ENCODE data around the gene CTBP2. TPM values are rescaled to one million over a fixed set of nuclear protein-coding genes. Genes with fewer than 3 reads are reported as not detected.

CTBP2 gene
- total RNA-seq, 6 experiments from 2014 or later = 3.2 to 8.2 (median 5.4) TPM

DNA sequence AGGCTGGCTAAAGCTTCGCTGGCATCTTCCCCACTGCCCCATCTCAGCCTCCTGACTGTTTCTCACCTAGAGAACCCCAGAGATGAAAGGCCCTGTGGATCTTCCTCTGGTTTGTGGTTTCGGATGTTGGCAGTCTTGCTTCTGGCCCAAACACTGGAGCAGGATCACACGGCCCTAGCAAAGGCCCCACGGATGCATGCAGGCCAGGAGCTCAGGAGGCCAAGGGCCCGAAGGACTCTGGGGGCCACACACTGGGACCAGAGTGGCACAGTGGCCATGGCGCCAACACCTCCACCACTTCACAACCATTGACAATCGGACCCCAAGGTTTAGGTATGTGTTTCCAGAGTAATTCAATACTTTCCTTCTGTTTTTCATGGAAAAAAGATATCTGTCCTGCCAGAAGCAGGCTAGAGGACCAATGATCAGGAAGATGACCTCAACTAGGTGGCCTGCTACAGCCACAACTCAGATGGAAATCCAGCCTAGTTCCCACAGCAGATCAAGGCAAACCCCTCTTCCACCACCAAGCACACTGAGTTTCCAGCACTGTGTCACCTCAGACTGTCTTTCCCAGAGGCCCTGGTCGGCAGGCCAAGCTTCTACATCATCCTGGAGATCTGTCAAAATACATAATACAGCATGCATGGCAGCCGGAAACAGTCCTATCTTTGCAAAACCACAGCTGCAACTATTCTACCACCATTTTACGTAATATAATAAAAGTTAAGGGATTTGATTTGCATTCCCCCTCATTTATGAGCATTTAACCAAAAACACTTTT lies 53.0 kb downstream of the CTBP2 start:
- Histone ChIP-seq H3K27me3 (no peaks in the 10 kb centered on the region), H3K36me3 (no peaks in the 10 kb centered on the region), H3K4me1 (no peaks in the 10 kb centered on the region), H3K9me3 (no peaks in the 10 kb centered on the region), H3K4me3 (no peak overlapping the region), H3K27ac (no peak overlapping the region)
- intact Hi-C loops (cut with DNase I) = no loop called here
- DNase-seq (no peak), ATAC-seq (no peak)
- TF ChIP-seq, protein P1, sequence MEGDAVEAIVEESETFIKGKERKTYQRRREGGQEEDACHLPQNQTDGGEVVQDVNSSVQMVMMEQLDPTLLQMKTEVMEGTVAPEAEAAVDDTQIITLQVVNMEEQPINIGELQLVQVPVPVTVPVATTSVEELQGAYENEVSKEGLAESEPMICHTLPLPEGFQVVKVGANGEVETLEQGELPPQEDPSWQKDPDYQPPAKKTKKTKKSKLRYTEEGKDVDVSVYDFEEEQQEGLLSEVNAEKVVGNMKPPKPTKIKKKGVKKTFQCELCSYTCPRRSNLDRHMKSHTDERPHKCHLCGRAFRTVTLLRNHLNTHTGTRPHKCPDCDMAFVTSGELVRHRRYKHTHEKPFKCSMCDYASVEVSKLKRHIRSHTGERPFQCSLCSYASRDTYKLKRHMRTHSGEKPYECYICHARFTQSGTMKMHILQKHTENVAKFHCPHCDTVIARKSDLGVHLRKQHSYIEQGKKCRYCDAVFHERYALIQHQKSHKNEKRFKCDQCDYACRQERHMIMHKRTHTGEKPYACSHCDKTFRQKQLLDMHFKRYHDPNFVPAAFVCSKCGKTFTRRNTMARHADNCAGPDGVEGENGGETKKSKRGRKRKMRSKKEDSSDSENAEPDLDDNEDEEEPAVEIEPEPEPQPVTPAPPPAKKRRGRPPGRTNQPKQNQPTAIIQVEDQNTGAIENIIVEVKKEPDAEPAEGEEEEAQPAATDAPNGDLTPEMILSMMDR (IDR thresholded peaks at IDR 0.05) = no peak
- TF ChIP-seq POLR2A (IDR thresholded peaks at IDR 0.05) = no peak
- WGBS (ENCODE audit: insufficient coverage, low coverage, low lambda C conversion rate, missing lambda C conversion rate) = 66% methylated on average over 4 of the region's 10 CpGs

DNA sequence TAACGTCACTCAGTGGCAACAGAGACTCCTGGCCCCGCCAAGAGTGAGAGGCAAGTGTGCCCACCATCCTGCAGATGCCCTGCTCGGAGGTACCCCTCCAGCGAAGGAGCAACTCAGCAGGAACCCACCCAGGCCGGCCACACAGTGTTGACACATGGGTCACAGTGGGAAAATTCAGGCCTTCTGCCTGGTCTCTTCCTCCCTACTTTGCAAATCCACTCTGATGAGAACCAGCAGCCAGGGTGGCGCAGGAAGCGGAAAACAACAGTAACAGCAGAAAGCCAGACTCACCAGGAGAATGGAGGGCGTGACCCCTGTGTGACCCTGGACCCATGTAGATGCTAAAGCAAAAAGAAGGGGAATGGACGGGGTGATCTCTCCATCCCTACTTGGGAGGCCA lies 53.8 kb downstream of the CTBP2 start:
- H3K9me3 ChIP-seq = no peaks in the 10 kb centered on the region
- WGBS (ENCODE audit: insufficient coverage, low coverage, low lambda C conversion rate, missing lambda C conversion rate) = 100% methylated on average over 3 of the region's 9 CpGs
- H3K36me3 ChIP-seq = no peaks in the 10 kb centered on the region

GRCh38 chr10:125105706-125106255 lies 54.6 kb downstream of the CTBP2 start:
- no peaks in the 10 kb centered on the region for H3K4me1 ChIP-seq
- no peak for DNase-seq
- TF ChIP-seq, protein P1 (IDR thresholded peaks at IDR 0.05) = no peak
- no peak for TF ChIP-seq POLR2A (IDR thresholded peaks at IDR 0.05)
- H3K27me3 ChIP-seq = no peaks in the 10 kb centered on the region
- no peaks in the 10 kb centered on the region for H3K9me3 ChIP-seq
- 85% methylated on average over 3 of the region's 9 CpGs for WGBS (ENCODE audit: insufficient coverage, low coverage, low lambda C conversion rate, missing lambda C conversion rate)
- no peak overlapping the region for H3K4me3 ChIP-seq
- H3K36me3 ChIP-seq = no peaks in the 10 kb centered on the region
- no peak for ATAC-seq
- H3K27ac ChIP-seq = no peak overlapping the region
- intact Hi-C loops (cut with DNase I) = no loop called here

More for the DNA sequence above, 53.8 kb downstream of the CTBP2 start:
- Histone ChIP-seq H3K27ac (no peak overlapping the region), H3K4me3 (no peak overlapping the region), H3K4me1 (no peaks in the 10 kb centered on the region), H3K27me3 (no peaks in the 10 kb centered on the region)
- intact Hi-C loops (cut with DNase I) = no loop called here
- ATAC-seq (no peak), DNase-seq (no peak)
- TF ChIP-seq, protein P1 (IDR thresholded peaks at IDR 0.05) = no peak
- no peak for TF ChIP-seq POLR2A (IDR thresholded peaks at IDR 0.05)

- Histone ChIP-seq H3K4me1 (no peaks in the 10 kb centered on the region), H3K9me3 (no peaks in the 10 kb centered on the region), H3K27me3 (no peaks in the 10 kb centered on the region), H3K27ac (no peak overlapping the region), H3K36me3 (no peaks in the 10 kb centered on the region), H3K4me3 (no peak overlapping the region)
- intact Hi-C loops (cut with DNase I) = no loop called here
- DNase-seq = no peak
- TF ChIP-seq, protein P1 (IDR thresholded peaks at IDR 0.05) = no peak
- TF ChIP-seq POLR2A (IDR thresholded peaks at IDR 0.05) = no peak
- ATAC-seq = no peak
Measured at GRCh38 chr10:125105155-125105554, 55.2 kb downstream of the CTBP2 start.

Measured in right lobe of liver (tissue), 6 donors.